Measurements from ENCODE around the gene VIPAS39. TPM values are rescaled to one million over a fixed set of nuclear protein-coding genes. Genes with fewer than 3 reads are reported as not detected.

The VIPAS39 gene
- total and polyA plus RNA-seq, 2 of the 4 experiments (the other 2 are of a cell fraction) = 19.0 to 43.0 TPM

- ATAC-seq (ENCODE audit: low read depth) (no peak), DNase-seq (no peak)
- Histone ChIP-seq H2BK120ac (ENCODE audit: low read depth, low read length) (no peak overlapping the region), H3K27ac (ENCODE audit: insufficient read depth, low read length) (no peak overlapping the region), H4K20me1 (ENCODE audit: insufficient read depth, low read length) (no peaks in the 10 kb centered on the region), H4K5ac (ENCODE audit: low read depth, low read length) (no peak overlapping the region), H3K18ac (ENCODE audit: low read depth, low read length) (no peak overlapping the region), H3K56ac (ENCODE audit: extremely low read depth, insufficient read depth, low read length) (no peak overlapping the region), H3K9ac (ENCODE audit: low read depth, low read length) (no peak overlapping the region), H3K4me2 (ENCODE audit: low read depth, low read length) (no peak overlapping the region), H3K9me1 (ENCODE audit: insufficient read depth, low read length) (no peaks in the 10 kb centered on the region; the same call in 1 of the 2 replicates), H2AFZ (replicated peaks; ENCODE audit: low read length, poor library complexity) (no peak overlapping the region), H2BK5ac (ENCODE audit: low read depth, low read length, poor library complexity, severe bottlenecking) (no peak overlapping the region), H4K91ac (ENCODE audit: insufficient read depth, low read depth, low read length) (no peak overlapping the region), H2BK15ac (ENCODE audit: low read depth, low read length) (no peak overlapping the region), H3K23ac (ENCODE audit: low read depth, low read length) (no peak overlapping the region), H3K4me1 (ENCODE audit: control insufficient read depth, insufficient read depth, low read length) (no peaks in the 10 kb centered on the region), H3K14ac (replicated peaks; ENCODE audit: low read depth, low read length) (no peak overlapping the region), H4K8ac (ENCODE audit: low read depth in 2 of 2, low read length in 2 of 2) (no peak overlapping the region), H2AK5ac (ENCODE audit: low read depth, low read length) (no peak overlapping the region), H3K4me3 (ENCODE audit: insufficient read depth, low read depth, low read length) (no peak overlapping the region), H3K27me3 (ENCODE audit: control insufficient read depth, insufficient read depth, low read length) (peaks cover 9% of the 10 kb centered on the region), H3K36me3 (ENCODE audit: control insufficient read depth, insufficient read depth, low read length) (peaks cover 27% of the 10 kb centered on the region), H3K4ac (ENCODE audit: low read depth, low read length) (no peak overlapping the region), H3K9me3 (ENCODE audit: control insufficient read depth, insufficient read depth, low read length) (no peaks in the 10 kb centered on the region), H2BK20ac (ENCODE audit: low read depth, low read length) (no peak overlapping the region), H3K79me1 (ENCODE audit: low read depth in 1 of 2, low read length in 2 of 2) (no peaks in the 10 kb centered on the region), H2AK9ac (replicated peaks; ENCODE audit: low read depth, low read length, poor library complexity) (no peak overlapping the region)
- WGBS, 2 experiments (ENCODE audit: extremely low coverage in 2 of 2, insufficient read length in 1 of 2) = 60% methylated on average over 1 of the region's 14 CpGs; no CpG with 5 or more reads in 1 of the 2 experiments
- ChIA-PET CTCF (interaction anchor here (0.8 to 2.2 kb wide), 2 partner anchors 10 to 11 kb away, joined by 3 to 8 read pairs; no protein-coding TSS in a partner anchor), POLR2A (ENCODE audit: unreplicated experiment) (no interaction called here)
- TF ChIP-seq ELK1 (IDR thresholded peaks at IDR 0.05; ENCODE audit: borderline replicate concordance, low read depth, low read length) (no peak), CEBPB (IDR thresholded peaks at IDR 0.05; ENCODE audit: low read depth, low read length) (no peak), MAZ (IDR thresholded peaks at IDR 0.05; ENCODE audit: borderline replicate concordance, low read depth, low read length) (no peak), RFX5 (IDR thresholded peaks at IDR 0.05; ENCODE audit: low read depth, low read length) (no peak), FOS (IDR thresholded peaks at IDR 0.05; ENCODE audit: low read depth, low read length) (no peak), USF2 (IDR thresholded peaks at IDR 0.05; ENCODE audit: low read depth, low read length) (no peak), RCOR1 (IDR thresholded peaks at IDR 0.05; ENCODE audit: insufficient replicate concordance, low read length) (no peak), RAD21 (IDR thresholded peaks at IDR 0.05; ENCODE audit: low read length) (no peak), CTCF (conservative IDR thresholded peaks at IDR 0.05; ENCODE audit: low read depth, low read length) (no peak), MAFK (IDR thresholded peaks at IDR 0.05; ENCODE audit: low read depth, low read length) (no peak), CHD1 (IDR thresholded peaks at IDR 0.05; ENCODE audit: low read depth, low read length) (no peak), SMC3 (IDR thresholded peaks at IDR 0.05; ENCODE audit: low read depth, low read length) (no peak), NFE2L2 (IDR thresholded peaks at IDR 0.05; ENCODE audit: low read depth, low read length) (no peak), BHLHE40 (IDR thresholded peaks at IDR 0.05; ENCODE audit: low read depth, low read length) (no peak), MXI1 (IDR thresholded peaks at IDR 0.05; ENCODE audit: borderline replicate concordance, low read depth, low read length) (no peak), POLR2A (IDR thresholded peaks at IDR 0.05; ENCODE audit: low read depth, low read length) (no peak)
- intact Hi-C loops (cut with micrococcal nuclease) (no loop called here), in situ Hi-C loops (cut with MboI; ENCODE audit: low sequenced_read_pairs) (loop anchor here (10.0 kb wide), 1 partner anchor 246 kb away; no protein-coding TSS in a partner anchor), dilution Hi-C loops (cut with HindIII; ENCODE audit: low sequenced_read_pairs, unreplicated experiment) (no loop called here)
- BruUV-seq (replicated peaks) = TSS peak; percentile 60
Observed at GRCh38 chr14:77469067-77469505, 11.7 kb upstream of the VIPAS39 start.
